Left hindlimb (tissue), 1 donor: ENCODE measurements around the gene BICDL2.

Experiments
- DNase-seq: peaks from one replicate; pipeline ENCODE4 v3.0.0-alpha.2; 2018

Gene BICDL2

DNA sequence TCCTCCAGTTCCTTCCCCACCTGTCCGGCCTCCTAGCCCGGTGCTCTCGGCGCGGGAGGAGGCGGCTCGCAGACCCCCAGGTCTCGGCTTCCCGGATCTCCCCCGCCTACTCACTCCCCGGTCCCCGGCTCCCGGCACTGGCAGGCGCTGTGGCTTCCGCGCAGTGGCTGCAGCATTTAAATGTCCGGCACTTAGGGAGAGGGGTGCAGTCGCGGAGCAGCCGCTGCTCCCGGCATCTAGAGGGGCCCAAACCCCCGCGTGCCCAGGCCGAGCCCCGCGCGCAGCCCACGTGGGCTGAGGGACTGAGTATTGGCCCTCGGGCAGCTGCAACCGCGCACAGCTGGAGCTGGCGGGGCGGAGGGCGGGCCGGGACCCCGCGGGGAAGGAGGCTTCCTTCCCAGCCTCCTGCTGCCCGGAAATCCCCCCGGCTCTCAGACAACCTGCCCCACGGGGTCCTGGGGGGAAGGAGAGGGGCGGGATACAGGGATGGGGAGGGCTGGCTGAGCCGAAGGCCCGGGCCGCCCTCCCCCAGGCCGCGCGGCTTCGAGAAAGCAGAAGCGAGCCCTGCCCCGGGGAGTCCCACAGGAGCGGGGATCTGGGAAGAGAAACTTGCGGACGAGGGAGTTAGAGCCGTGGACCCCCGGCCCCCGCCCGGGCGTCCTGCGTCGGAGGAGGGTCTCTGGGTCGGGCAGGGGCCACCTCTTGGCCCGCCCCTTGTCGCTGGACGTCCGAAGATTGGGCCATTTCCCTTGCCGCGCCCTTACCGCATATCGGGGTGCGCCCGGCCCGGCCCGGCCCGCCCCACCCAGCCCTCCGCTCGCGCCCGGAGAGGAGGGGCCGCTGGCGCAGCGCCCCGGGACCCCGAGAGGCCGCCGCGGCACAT lies 9.3 kb upstream of the BICDL2 start, which contains the start of gene MMP25:
MMP25 (plus strand) TSS at position 804 of the 883 bp plus-strand sequence. CDS start 357 bp downstream, outside the sequence.
- no peak for DNase-seq

DNA sequence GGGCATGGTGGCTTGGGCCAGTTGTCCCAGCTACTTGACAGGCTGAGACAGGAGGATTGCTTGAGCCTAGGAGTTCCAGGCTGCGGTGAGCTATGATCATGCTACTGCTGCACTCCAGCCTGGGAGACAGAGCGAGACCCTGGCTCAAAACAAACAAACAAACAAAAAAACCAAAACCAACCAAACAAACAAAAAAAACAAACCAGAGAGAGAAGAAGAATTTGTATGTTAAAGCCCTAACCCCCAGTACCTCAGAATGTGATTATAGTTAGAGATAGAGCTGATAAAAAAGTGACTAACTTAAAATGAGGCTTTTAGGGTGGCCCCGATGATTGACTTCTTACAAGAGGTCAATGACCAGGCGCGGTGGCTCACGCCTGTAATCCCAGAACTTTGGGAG lies 8.0 kb upstream of the BICDL2 start:
- no peak for DNase-seq

DNA sequence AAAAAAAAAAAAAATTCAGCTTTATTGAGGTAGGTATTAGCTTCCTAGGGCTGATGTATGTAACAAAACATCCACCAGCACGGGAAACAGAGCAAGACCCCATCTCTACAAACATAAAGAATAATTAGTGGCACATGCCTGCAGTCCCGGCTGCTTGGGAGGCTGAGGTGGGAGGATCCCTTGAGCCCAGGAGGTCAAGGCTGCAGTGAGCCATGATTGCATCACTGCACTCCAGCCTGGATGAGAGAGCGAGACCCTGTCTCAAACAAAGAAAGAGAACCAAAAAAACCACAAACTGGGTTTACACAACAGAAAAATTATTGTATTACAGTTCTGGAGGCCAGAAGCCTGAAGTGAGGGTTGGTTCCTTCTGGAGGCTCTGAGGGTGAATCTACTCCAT lies 5.6 kb upstream of the BICDL2 start:
- no peak for DNase-seq

DNA sequence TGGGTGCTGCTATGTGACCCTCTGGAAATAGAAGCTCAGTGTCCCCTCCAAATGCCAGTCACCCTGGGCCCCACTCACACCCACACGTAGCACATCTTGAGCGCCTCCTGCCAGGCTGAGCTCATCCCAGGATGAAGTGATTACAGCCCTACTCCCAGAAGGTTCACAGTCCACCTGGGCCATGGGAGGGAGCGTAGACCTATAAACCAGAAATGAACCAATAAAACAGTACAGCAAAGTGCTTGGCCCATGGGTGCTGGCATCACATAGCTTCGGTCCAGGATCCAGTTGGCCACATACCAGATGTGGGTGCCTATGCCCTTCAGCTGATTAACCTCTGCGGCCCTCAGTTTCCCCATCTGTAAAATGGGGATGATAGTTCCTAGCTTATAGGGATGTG lies 2.2 kb upstream of the BICDL2 start:
- no peak for DNase-seq

DNA sequence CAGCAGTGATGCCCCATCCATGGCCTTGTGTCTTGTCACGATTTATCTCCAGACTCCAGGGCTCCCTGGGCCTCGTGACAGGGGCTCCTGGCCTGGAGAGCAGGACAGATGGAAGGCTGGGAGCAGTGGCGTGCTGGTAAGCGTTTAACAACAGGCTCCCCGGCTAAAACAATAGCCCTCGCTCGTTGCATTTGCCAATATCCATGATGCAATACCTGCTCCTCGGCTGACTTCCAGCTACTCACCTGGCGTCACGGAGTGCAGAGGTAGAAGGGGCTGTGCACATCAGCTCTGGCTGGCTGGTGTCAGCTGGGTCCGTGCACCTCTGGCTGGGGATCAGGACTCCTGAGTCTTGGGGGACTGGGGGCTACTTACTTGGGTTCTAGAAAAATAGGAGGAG lies 1.5 kb upstream of the BICDL2 start:
- DNase-seq = no peak

DNA sequence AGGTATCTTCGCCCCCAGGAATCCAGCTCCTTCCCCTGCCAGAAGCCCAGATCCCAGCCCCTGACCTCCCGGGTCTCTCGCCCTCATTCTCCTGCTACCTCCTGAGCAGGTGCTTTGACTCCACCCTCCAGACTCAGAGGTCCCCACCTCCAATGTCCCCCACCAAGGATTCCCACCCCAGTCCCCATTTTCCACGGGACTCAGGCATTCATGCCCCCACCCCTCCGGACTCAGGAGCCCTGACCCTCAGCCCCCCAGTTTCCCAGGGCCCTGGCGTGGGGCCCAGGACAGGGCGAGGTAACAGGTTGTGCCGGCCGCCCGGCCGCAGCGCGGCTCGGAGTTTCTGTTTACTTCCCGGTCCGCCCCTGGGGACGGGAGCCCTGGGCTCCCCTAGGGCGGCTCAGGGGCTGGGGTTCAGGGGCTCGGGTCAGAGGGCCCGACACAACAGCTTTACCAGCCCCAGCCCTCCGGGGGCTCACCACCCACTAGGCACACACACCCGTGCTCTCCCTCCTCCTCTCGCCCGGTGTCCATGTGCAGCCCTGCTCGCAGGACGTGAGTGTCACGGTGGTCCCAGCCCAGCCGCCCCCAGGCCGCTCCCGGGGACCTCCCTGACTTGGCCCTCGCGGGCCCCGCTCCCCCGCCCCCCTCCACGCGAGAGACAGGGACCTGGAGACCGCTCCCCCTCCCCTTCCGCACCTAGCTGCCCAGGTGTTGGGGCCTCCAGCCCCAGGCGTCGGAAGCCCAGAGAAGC lies 595 bp downstream of the BICDL2 start:
- no peak for DNase-seq

DNA sequence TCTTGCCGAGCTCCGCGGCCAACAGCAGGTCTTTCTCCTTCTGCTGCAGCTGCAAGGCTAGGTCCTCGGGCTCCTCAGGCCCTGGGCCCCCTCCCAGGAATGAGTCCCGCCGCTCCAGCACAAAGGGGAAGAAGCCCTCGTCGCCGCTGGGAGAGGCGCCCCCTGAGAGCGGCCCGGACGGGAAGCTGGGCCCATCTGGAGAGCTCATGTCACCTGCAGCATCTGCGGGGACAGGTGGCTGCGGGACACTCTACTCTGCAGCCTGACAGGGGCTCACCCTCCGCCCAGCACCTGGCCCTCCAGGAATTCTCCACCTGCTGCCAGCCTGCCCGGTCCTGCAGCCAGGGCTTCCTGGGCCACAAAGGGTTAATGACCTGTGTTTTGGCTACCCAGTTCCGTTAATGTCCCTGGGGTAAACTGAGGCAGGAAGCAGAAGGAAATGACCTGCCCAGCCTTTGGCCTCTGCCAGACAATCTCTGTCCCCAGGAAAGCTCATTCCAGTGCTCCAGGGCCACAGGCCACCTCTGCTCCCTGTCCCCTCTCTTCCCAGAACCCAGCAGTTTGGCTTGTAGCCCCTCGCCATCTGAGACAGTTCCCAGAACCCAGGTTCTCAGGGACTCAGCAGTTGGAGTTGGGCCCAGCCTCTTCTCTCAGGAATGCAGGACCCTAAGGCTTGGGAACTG lies 1.3 kb downstream of the BICDL2 start:
- DNase-seq = no peak

DNA sequence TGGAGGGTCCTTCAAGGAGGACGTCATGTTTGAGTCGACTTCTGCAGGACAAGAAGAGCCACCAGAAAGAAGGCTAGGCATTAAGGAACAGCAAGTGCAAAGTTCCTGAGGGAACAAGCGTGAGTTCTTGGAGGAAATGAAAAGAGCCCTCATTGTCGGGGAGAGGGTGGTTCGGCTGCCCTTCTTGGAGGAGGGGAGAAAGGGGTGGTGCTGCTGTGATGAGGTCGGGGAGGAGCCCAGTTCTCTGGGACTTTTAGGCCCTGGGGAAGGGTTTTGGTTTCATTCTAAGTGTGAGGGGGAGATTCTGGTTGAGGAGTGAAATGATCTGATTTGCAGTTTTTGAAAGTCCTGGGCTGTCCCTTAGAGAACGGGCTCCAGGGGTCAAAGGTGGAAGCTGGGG lies 4.1 kb downstream of the BICDL2 start:
- DNase-seq = no peak

DNA sequence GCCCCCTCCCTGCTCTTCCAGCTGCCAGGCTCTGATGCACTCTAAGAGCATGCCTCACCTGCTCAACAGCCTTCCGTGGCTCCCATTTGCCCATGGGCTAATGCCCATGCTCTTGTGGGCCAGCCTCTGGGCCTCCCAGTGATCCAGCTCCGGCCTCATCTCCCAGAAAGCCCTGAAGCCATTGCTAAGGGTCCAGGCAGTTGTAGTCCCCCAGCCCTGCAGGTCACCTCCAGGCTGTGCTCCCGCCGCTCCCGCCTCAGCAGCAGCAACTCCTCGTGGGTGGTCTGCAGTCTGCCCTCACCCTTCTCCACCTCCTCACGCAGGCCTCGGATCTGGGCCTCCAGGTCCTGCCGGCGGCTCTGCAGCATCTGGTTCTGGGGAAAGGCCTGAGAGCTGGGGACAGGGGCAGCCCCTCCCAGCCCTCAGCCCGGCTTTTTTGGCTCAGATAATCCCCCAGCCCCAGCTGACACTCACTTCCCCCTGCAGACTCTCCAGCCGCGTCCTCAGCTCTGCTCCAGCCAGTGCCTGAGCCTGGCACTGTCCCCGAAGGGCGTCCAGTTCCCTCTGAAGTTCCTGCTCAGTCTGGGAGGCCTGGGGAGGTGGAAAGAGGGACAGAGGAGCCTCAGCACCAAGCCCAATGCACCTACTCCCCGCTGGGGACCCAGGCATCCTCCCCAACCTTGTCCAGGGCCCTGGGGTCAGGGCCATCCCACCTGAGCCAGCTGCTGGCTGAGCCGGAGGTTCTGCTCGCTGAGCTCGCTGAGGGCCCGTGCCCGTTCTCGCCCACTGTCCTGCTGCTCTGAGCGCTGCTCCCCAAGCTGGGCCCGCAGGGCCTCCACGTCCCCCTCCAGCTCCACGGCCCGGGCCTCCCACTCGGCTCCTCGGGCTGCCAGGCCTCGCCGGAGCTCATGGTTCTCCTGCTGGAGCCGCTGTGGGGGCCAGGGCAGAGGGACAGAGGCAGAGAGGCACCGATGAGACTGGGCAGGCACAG lies 6.2 kb downstream of the BICDL2 start:
- DNase-seq = no peak

DNA sequence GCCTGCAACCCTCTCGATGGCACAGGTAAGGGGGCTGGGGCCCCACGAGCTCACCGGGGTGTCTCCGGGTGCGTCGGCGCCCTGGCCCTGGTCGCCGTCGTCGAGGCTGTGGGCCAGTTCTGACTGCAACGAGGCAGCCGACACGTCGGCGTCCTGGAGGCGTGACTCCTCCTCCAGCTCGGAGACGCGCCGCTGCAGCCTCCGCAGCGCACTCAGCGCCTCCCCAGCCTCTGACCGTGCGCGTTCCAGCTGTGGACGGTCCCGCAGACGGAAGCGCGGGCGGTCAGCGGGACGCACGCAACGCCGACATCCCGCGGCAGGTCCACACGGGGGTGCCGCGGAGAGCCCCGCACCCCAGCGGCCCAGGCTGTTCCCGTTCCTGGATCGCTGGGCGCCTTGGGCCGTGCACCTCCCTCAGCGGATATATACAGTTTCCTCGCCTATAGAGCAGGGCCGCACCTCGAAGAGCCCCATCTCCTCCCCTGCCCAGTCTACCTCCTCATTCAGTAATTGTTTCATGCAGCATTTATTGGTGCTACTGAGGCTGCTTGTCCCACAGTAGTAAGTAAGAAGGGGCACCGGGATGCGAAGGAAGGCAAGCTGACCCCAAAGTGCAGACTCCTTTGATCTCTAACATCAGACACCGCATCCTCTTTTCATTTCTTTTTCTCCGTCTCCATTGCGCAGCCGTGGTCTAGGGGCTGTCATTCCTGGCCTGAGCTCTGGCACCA lies 7.1 kb downstream of the BICDL2 start:
- DNase-seq = no peak

DNA sequence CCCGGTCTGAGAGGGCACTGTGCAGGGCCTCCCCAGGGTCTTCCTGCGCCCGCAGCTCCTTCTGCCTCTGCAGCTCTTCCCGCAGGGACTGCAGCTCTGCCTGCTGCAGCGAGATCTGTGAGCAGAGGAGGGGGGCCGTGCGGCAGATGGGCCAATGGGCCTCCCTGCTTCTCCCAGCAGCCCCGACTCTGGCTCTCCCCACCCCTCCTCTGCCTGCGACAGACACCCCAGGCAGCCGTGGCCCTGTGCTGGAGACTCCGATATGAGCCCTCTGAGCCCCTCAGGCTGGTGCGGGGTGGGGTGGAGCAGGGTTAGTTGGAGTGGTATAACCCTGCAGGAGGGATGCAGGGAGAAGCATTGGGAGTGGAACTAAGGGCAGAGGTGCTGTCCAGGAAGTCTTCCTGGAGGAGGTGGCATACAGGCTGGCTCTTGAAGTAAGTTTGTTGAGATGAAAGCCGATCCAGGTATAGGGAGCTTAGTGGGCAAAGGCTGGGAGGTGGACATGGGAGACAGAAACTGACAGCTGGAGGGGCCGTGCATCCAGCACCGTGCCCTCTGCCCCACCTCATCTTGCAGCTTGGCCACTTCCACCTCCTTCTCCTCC lies 7.9 kb downstream of the BICDL2 start:
- no peak for DNase-seq

DNA sequence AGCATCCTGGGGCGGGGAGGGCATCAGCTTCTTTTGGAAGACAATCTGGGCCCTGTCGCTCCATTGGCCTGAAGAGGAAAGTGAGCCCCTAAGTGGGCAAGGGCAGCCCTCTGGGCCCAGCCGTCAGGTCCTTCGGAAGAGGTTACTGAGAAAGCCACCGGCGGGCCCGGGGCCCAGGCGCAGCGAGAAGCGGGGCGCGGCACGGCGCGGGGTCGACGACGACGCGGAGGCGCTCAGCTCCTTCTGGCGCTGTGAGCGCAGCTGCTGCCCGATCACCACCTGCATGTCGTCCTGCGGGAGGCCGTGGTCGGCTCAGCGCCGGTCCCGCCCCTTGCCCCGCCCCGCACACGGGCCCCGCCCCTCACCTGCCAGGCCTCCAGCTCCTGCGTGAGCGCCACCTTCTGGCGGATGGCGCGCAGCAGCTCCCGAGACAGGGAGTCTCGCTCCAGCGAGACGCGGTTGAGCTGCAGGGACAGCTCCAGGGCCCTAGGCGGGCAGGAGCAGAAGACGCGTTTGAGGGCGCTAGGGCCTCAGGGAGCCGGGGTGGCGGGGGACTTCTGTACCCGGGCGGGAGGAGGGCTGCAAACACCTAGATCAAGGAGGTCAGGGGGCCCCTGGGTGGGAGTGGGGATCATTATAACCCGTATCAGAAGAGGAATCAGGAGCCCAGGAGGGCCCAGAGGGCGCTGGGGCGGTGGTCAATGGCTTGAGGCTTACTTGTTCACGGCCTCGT lies 8.6 kb downstream of the BICDL2 start:
- peak; percentile 73 for DNase-seq

DNA sequence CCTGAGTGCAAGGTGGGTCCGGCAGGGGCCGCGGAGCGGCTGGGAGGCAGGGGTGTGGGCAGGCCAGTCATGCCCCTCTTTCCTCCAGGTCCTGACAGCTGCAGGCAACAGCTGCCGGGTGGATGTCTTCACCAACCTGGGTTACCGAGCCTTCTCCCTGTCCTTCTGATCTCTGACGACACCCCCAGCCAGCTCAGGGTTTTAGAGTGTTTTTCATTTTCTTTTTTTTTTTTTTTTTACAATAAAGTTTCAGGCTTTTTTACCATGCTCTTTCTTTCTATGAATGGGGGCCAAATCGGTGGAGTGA lies 9.3 kb downstream of the BICDL2 start:
- no peak for DNase-seq

DNA sequence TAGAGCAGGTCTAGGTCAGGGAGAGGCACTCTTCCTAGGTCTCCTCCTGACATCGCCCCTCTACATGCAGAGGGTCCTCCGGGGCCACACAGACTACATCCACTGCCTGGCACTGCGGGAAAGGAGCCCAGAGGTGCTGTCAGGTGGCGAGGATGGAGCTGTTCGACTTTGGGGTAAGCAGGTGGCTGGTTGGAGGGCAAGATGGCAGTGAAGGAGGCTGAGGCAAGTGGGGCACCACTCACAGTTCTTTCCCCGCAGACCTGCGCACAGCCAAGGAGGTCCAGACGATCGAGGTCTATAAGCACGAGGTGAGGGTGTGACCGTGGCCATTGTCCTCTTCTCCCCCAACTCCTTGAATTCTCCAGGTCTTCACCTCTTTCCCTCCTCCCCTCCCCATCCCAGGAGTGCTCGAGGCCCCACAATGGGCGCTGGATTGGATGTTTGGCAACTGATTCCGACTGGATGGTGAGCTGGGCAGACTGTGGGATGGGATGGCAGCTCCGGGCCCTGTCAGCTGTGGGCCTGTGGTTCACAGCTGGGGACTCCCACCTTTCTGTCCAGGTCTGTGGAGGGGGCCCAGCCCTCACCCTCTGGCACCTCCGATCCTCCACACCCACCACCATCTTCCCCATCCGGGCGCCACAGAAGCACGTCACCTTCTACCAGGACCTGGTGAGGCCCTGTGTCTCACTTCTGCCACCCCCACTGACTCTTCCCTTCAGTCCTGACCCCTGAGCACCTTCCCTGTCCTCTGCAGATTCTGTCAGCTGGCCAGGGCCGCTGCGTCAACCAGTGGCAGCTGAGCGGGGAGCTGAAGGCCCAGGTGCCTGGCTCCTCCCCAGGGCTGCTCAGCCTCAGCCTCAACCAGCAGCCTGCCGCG lies 9.9 kb downstream of the BICDL2 start:
- DNase-seq = no peak

DNA sequence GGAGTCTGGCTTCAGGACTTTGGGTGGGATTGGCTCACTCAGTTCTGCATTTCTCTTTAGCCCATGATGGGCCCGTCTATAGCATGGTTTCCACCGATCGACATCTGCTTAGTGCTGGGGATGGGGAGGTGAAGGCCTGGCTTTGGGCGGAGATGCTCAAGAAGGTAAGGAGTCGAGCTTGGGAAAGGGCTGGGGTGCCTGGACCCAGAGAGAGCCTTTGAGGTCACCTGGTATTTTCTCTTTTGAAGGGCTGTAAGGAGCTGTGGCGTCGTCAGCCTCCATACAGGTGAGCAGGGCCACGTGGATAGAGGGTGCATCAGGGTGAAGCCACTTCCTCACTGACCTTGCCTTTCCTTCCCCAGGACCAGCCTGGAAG lies 10.8 kb downstream of the BICDL2 start:
- no peak for DNase-seq

DNA sequence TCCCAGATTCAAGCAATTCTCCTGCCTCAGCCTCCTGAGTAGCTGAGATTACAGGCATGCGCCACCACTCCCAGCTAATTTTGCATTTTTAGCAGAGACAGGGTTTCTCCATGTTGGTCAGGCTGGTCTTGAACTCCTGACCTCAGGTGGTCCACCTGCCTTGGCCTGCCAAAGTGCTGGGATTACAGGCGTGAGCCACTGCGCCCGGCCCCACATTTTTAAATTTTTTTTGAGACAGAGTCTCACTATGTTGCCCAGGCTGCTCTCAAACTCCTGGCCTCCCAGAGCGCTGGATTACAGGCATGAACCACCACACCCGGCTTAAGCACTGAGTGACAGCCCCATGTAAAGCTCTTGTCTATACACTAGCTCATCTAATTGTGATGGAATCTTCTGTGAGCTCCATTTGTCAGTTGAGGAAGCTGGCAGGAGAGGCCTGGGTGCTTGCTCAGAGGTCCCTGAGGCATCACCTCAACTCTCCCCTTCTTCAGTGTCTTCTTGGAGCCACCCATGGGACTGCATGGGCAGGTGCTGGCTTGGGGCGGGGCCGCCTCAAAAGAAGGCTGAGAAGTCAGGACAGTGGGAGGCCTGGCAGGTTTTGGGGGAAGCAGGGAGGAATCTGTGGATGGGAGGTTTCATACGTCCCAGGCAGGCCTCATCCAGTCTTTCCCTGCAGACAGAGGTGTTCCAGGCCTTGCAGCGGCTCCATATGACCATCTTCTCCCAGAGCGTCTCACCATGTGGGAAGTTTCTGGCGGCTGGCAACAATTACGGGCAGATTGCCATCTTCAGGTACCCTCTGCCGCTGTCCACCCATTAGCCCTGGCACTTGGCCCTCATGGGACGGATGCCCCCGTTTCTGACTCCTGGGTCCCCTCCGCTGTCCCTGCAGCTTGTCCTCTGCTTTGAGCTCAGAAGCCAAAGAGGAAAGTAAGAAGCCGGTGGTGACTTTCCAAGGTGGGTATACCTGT lies 11.4 kb downstream of the BICDL2 start:
- DNase-seq = no peak

DNA sequence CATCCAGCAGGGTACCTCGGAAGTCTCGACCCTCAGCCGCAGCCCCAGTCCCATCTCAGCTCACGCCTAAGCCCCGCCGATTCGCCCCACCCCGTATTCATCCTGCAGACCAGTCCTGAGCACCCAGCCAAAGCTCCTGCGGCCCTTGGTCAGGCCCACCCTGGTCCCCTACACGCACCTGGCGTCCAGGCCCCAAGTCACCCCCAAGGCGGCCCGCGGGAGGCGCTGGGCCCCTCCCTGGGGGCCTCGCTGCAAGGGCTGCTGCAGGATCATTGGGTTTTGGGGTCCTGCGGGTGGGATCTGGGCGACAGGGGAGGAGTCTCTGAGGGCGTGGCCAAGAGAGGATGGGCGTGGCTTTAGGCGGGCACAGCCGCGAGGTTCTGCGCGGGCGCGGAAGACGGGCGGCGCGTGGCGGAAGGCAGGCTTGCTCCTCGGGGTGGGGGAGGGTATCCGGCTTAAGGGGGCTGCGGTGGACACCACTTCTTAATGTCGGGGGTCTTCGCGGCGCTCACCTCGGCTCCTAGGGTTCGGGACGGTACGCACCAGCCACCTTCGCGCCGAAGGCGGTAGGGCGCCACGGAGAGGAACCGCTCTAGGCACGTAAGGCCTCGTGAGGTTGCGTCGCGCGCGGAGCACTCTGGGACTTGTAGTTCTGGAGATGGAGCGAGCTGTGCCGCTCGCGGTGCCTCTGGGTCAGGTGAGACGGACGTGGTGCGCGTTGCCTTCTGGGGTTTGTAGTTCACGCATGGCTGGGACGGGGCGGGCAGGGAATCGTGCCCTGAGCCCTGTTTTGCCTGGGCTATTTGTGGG lies 12.9 kb downstream of the BICDL2 start, which contains the start of the genes HCFC1R1 and THOC6:
HCFC1R1 (minus strand) TSS at position 274 of the 810 bp plus-strand sequence; CDS start at position 273, 1 bp downstream.
THOC6 (plus strand) TSS at position 367 of the 810 bp plus-strand sequence; CDS start at position 659, 292 bp downstream.
- peak; percentile 97 for DNase-seq
